HTR-8/SVneo (cell line): ENCODE results near the gene FEM1C.

Experiments used
- DNase-seq: peaks from one replicate; pipeline ENCODE4 v3.0.0; 2011; ENCODE audit warnings: low spot score, mixed read lengths; ENCODE audit not compliant: insufficient read length
- FAIRE-seq: peaks from 2 replicates; lab custom pipeline; 2011; peaks lifted over from hg19 to GRCh38; lab: Jason Lieb, UNC

FEM1C gene

DNA sequence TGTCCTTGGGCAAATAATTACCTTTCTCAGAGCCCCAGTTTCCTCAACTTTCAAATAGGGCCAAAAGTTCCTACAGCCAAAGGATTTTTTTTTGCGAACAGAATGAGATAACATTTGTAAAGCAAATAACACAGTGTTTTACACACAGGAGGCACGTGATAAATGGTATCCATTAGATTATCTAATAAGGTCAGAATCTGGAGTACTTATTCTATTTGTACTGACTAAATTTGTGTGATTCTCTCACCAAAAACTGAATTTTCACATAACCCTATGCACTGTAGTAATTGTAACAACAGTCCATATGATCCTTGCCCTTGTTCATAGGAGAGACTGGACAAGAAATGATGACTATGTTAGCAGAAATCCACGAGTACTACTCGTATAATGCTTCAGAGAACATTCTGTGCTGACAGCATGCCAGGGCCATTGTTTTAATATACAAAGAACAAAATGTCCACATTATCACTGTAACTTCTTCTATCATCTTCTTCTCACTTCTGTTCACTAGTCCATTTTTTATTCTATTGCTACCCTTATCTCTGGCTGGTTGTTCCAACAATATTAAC lies 13.9 kb upstream of the FEM1C start:
- no peak for FAIRE-seq
- DNase-seq, result no peak

DNA sequence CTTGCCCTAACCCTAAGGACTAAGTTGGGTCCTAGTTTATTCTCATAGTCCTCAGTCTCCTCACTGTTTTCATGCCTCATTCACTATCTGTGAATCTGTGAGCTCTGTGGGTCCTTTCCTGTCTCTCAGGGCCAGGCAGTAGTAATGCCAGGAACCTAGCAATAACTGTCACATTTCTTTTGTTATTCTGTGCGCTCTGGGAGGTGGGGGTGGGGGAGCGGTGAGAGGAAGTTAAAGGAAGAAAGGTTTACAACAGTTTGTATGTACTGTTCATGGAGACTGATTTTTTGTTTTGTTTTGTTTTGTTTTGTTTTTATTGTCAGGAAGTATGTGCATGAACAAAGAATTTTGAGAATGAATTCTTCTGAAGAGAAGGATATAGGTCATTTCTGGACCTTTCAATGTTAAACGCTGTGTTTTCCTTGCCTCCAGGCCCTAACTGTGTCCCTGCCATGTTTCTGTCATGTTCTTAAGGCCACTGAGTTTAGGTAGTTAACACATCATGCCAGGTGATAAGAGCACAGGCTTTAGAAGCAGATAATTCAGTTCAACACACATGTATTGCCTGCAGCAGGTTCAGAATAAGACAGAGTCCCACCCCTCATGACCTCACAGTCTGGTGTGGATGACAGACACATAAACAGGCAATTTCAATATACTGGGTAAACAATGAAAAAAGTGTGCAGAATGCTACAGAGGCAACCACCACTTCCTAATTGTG lies 13.3 kb upstream of the FEM1C start:
- FAIRE-seq (no peak), DNase-seq (no peak)

- FAIRE-seq, result no peak
- no peak for DNase-seq
Observed at GRCh38 chr5:115556276-115556675, 11.7 kb upstream of the FEM1C start.

DNA sequence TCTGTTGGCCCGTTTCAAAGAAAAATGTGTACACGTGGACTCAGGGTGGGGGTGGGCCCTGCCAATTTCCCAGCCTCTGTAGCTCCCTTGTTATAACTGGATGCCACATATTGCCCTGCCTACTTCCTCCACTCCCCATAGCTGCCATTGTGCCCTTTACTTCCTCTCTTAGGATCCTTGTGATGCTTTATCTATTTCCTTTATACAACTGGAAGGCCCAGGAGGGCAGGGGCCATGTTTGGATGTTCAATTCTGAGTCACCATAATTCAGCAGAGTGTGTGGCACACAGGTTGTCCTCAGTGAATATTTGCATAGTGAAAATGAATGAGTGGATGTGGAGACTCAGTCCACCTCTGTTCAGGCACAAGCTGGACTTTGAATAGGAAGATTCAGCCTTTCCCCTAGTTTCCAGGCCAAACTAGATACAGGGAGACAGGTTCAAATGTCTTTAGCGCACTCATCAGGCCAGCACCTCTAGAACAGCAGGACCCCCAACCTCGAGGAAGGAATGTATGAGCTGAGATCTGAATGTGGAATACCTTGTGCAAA lies 10.6 kb upstream of the FEM1C start:
- DNase-seq (no peak), FAIRE-seq (no peak)

DNA sequence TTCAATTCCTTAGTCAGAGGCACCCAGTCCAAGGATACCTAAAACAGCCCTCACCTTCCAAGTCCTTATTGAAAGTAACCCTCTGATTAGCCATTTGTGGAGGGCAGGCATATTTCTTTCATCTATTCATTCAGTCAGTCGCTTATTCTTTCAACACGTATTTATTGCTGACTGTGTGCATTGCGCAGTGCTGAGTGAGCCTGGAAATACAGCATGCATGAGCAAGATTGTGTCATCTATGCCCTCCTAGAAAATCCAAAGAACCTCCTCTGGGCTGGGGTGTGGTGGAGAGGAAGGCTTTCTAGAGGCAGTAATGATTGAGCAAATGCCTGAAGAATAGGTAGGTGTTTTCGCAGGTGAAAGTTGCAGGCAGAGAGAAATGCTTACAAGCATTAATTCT lies 8.5 kb upstream of the FEM1C start:
- FAIRE-seq (no peak), DNase-seq (no peak)

DNA sequence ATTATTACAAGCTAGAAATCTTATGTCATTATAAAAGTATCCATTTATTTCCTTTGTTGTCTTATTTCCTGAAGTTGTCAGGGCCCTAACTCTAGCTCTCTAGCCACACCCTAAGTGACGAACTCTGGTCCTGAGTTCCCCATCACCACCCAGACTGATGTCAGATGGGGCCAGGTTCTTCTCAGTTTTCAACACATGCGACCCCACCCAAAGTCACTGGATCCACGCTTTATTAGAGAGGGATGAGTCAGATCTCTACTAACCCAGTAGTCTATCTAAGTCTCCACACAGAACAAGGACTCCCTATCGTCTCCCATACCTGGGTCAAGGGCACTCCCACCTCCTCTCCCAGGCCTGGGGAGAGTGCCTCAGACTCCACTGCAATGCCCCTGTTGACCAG lies 6.8 kb upstream of the FEM1C start:
- DNase-seq, result no peak

DNA sequence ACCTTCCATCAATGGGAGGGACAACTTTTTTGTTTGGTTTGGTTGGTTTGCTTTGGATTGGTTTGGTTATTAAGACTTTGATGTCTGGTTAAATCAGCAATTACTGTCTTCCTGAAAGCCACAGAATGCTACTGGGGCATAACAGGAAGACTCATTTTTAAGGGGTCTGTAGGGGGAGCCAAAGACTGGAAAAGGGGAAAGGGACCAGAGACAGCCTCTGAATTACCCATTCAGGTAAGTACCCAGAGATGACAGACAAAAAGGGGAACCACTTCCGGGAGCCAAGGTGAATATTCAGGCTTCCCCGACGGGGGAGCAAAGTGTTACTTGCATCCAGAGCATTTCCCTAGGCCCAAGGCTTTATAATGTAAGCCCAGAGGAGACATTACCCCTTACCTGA lies 4.6 kb upstream of the FEM1C start:
- DNase-seq, result no peak

More for the DNA sequence above, 6.8 kb upstream of the FEM1C start:
- no peak for FAIRE-seq

GRCh38 chr5:115548683-115549082 lies 4.1 kb upstream of the FEM1C start:
- no peak for DNase-seq
- no peak for FAIRE-seq

More for the DNA sequence above, 4.6 kb upstream of the FEM1C start:
- FAIRE-seq, result no peak

GRCh38 chr5:115545351-115545882 lies 842 bp upstream of the FEM1C start:
- FAIRE-seq (no peak), DNase-seq (no peak)

DNA sequence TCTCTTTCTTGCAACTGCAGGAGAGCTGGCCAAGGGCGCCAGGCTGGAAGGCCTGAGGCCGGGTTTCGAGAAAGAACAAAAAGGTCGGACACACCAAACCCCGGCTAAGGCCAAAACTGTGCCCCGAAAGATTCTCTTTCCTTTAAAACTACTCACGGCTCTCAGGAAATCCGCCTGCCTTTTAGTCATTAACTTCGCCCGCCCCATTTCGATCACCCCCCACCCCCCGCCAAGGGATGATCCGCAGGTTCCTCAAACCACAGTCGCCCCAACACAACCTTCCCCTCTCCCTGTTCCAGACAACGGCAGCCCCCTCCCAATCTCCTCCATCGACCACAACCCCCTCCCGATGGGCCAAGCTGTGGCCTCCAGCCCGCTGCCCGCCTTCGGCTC lies 536 bp downstream of the FEM1C start:
- no peak for FAIRE-seq

DNA sequence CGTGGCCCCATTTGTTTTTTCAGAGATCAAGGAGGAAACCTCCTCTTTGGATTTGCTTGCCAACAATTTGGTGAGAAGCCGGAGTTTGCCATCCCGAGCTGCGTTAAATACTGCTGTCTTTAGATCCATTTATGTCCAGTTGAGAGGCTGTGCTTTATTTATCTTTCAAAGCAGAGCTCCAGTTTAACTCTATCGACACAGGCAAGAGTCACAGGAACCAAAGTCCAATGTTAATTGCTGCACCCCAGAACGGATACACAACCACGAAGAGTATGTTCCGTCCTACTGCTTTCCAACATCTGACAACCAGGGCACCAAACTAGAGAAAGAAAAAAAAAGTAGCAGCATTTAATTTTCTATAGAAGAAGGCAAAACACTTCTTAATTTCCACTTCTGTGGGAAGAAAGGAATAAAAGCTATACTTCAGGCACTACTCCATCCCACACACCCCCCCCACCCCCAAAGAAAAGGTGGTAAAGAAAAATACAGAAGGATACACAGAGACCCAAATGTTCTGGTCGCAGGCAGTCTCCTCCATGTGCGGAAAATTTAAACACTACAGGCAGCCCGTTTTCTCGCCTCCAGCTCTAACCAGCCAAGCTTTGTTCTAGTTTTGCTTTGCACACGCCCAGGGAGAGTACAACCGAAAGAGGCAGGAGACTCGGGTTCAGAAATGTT lies 1.1 kb downstream of the FEM1C start:
- no peak for DNase-seq
- no peak for FAIRE-seq

More for the DNA sequence above, 536 bp downstream of the FEM1C start:
- no peak for DNase-seq

- peak; percentile 69 for FAIRE-seq
- no peak for DNase-seq
Observed at GRCh38 chr5:115542651-115543364, 1.8 kb downstream of the FEM1C start.

DNA sequence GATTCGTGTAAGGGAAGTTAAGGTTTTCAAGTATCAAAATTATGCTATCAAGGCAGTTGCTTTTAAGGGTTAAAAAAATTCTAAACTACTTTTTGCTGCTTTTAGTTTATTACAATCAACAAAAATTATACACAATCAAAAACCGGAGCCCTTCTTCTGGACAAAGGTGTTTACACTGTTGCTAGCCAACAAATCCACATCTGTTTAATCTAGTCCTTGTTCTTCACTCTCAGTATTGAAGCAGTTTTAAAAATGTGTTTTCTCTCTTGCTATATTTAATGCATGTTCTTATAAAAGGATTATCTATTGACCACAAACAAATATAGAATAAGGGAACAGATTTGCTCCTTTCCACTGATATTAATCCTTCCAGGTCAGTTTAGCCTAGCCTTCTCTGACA lies 2.5 kb downstream of the FEM1C start:
- DNase-seq (no peak), FAIRE-seq (no peak)

DNA sequence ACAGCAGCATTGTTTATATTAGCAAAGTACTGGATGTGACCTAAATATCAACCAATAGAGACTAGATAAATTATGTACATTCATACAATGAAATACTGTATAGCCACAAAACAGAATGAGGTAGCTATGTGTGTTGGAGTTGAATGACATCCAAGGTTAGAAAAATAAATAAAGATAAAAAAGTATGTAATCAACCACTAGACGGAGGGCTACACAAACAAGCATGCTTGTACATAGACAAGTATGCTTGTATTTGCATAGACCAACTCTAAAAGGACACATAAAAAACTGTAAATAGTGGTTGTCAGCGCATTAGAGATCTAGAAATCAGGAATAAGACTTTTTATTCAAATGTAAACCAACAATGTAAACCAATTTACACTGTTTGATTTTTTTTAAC lies 3.0 kb downstream of the FEM1C start:
- FAIRE-seq (no peak), DNase-seq (no peak)

GRCh38 chr5:115535479-115536035 lies 9.0 kb downstream of the FEM1C start:
- no peak for FAIRE-seq
- DNase-seq, result no peak

- DNase-seq, result no peak
Observed at GRCh38 chr5:115532517-115532916, 12.1 kb downstream of the FEM1C start.

DNA sequence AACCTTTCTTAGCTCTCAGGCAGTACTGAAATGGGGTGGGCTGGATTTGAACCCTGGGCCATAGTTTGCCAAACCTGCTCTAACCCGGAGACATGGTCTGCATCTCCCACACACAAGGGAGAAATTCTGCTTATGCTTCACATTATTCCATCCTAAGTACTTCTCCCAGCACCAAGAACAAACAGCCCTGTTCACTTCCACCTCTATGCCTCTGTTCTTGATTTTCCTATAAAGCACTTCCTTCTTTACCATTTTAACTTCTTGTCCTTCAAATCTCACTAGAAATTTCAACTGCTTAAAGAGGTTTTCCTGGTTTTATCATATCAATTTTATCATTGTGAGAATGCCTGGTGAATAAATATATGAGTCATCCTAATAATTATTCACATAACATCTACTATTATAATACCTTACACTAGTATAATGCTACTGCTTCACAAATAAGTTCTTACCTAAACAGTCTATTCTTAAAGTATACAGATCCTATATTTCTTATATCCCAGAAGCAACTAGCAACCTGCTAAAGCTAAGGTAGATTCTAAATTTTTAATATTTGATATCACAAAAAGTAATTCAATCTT lies 12.7 kb downstream of the FEM1C start:
- no peak for DNase-seq
- FAIRE-seq, result no peak

More at GRCh38 chr5:115532517-115532916, 12.1 kb downstream of the FEM1C start:
- FAIRE-seq, result no peak

- DNase-seq, result no peak
- no peak for FAIRE-seq
Observed at GRCh38 chr5:115531380-115531779, 13.2 kb downstream of the FEM1C start.

DNA sequence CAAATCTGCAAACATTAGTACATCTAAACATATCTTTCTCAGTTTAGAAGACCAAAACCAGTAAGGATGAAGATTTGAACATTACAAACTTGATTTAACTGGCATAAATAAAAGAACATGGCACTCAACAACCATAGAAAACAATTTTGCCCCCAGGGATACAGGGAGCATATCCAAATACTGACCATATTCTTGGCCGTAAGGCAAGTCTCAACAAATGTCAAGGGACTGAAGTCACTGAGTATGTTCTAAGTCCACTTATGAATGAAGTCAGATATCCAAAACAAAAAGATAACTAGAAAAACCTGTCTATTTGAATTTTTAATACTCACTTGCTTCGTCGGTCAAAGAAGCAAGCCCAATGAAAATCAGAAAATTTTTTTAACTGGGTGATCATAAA lies 14.1 kb downstream of the FEM1C start:
- FAIRE-seq, result no peak
- no peak for DNase-seq

DNA sequence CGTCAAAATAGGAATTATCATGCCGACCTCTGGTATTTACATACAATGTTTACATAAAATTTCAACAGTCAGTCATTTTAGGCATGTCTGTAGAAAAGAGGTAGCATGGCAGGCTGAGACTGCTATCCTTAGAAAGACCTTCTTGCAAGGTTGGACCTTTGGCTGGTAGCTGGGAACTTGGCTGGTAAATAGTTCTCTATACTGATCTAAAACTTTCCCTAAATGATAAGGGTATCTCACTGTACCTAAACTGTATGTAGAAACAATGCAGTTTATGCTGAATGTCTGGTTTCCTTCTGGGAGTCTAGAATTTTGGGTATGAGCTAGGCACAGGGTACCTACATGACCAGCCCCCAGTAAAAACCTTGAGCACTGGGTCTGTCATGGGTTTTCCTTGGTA lies 18.0 kb downstream of the FEM1C start:
- FAIRE-seq (no peak), DNase-seq (no peak)
